ENCODE results near the gene SCN1B. TPM values are rescaled to one million over a fixed set of nuclear protein-coding genes. Genes with fewer than 3 reads are reported as not detected.

Gene SCN1B
- total RNA-seq, 2 donors from 2014 or later, result 1.4 to 1.5 TPM

DNA sequence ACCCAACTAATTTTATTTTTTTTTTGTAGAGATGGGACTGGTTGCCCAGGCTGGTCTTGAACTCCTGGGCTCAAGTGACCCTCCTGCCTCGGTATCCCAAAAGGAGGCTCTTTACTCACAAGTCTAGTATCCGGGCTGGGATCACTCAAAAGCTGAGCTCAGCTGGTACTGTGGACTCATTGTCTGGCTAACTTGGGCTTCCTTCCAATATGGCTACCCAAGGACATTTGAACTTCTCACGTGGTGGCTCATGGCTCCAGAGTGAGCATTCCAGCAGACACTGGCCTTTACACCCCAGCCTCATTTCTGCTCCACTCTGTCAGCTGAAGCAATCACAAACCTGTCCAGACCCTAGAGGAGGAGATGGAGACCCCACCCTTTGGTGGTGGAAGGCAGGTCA, 40.2 kb downstream of the SCN1B start:
- no peaks in the 10 kb centered on the region for H3K36me3 Mint-ChIP-seq (ENCODE audit: low read depth)
- TF ChIP-seq, protein P1, sequence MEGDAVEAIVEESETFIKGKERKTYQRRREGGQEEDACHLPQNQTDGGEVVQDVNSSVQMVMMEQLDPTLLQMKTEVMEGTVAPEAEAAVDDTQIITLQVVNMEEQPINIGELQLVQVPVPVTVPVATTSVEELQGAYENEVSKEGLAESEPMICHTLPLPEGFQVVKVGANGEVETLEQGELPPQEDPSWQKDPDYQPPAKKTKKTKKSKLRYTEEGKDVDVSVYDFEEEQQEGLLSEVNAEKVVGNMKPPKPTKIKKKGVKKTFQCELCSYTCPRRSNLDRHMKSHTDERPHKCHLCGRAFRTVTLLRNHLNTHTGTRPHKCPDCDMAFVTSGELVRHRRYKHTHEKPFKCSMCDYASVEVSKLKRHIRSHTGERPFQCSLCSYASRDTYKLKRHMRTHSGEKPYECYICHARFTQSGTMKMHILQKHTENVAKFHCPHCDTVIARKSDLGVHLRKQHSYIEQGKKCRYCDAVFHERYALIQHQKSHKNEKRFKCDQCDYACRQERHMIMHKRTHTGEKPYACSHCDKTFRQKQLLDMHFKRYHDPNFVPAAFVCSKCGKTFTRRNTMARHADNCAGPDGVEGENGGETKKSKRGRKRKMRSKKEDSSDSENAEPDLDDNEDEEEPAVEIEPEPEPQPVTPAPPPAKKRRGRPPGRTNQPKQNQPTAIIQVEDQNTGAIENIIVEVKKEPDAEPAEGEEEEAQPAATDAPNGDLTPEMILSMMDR (conservative IDR thresholded peaks at IDR 0.05), result no peak
- Histone ChIP-seq H3K27ac (ENCODE audit: low read depth, low read length) (no peak overlapping the region), H3K4me3 (ENCODE audit: low read length) (no peak overlapping the region), H3K4me1 (ENCODE audit: control insufficient read depth, insufficient read depth, low read length) (no peaks in the 10 kb centered on the region), H3K9ac (ENCODE audit: extremely low read depth, low read length, poor library complexity, severe bottlenecking) (no peak overlapping the region), H3K9me3 (ENCODE audit: control insufficient read depth, low read length) (peaks cover 7% of the 10 kb centered on the region), H3K27me3 (ENCODE audit: control insufficient read depth, insufficient read depth, low read length, poor library complexity, severe bottlenecking) (no peaks in the 10 kb centered on the region), H3K36me3 (ENCODE audit: control insufficient read depth, insufficient read depth, low read length) (no peaks in the 10 kb centered on the region)
- no peak for DNase-seq
- peaks cover 7% of the 10 kb centered on the region for H3K4me1 Mint-ChIP-seq
- peaks cover 5% of the 10 kb centered on the region for H3K9me3 Mint-ChIP-seq
- H3K27ac Mint-ChIP-seq, result no peak overlapping the region
- 90 to 91% methylated on average over 3 of the region's 3 CpGs for WGBS, 2 experiments (ENCODE audit: insufficient coverage in 1 of 2, insufficient read length in 1 of 2)
- H3K27me3 Mint-ChIP-seq (ENCODE audit: insufficient read depth), result no peaks in the 10 kb centered on the region
- no peak overlapping the region for H3K4me3 Mint-ChIP-seq

DNA sequence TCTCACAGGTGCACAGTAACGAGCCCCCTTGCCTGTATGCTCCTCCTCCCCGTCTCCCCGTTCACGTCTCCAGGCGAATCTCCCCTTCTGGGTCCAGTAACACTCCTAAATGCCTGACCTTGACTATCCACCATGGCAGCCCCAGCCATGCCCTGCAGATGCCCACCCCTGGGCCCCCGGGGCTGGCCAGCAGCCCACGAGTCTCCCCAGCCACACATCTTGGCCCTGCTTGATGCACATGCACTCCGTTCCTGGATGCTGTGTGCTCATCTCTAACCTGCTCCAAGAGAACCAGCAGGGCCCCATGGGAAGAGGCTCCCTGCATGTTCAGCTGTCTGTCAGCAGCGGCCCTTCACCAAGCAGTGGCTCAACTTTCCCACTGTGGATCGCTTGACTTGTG, 43.2 kb downstream of the SCN1B start:
- H3K4me3 Mint-ChIP-seq, result no peak overlapping the region

DNA sequence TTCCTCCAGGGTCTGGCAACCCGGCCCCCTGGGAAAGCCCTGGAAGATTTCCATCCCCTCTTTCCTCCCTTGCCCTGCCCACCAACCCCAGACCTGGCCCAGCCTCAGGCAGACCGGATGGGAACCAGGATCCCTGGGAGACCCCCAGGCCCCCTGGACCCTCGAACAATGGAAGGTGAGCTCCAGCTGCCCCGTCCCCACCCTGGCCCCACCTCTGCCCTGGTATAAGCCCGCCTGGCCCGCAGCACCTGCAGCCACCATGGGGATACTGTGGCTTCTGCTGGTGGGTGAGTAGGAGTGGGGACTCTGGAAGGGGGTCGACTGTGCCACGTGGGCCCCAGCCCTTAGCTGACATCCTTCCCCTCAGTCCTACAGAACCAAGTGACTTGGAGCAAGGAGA, 43.7 kb downstream of the SCN1B start:
- 75% methylated on average over 8 of the region's 8 CpGs; no CpG with 5 or more reads in 1 of the 2 experiments for WGBS, 2 experiments (ENCODE audit: insufficient coverage in 1 of 2, insufficient read length in 1 of 2)
- Mint-ChIP-seq H3K9me3 (peaks cover 3% of the 10 kb centered on the region), H3K36me3 (ENCODE audit: low read depth) (no peaks in the 10 kb centered on the region), H3K27me3 (ENCODE audit: insufficient read depth) (no peaks in the 10 kb centered on the region), H3K4me1 (no peaks in the 10 kb centered on the region), H3K27ac (no peak overlapping the region), H3K4me3 (no peak overlapping the region)
- Histone ChIP-seq H3K36me3 (ENCODE audit: control insufficient read depth, insufficient read depth, low read length) (no peaks in the 10 kb centered on the region), H3K27ac (ENCODE audit: low read depth, low read length) (no peak overlapping the region), H3K4me3 (ENCODE audit: low read length) (no peak overlapping the region), H3K9me3 (ENCODE audit: control insufficient read depth, low read length) (peaks cover 7% of the 10 kb centered on the region), H3K9ac (ENCODE audit: extremely low read depth, low read length, poor library complexity, severe bottlenecking) (no peak overlapping the region), H3K27me3 (ENCODE audit: control insufficient read depth, insufficient read depth, low read length, poor library complexity, severe bottlenecking) (no peaks in the 10 kb centered on the region), H3K4me1 (ENCODE audit: control insufficient read depth, insufficient read depth, low read length) (no peaks in the 10 kb centered on the region)
- TF ChIP-seq, protein P1 (conservative IDR thresholded peaks at IDR 0.05), result no peak
- no peak for DNase-seq

More for the DNA sequence above, 43.2 kb downstream of the SCN1B start:
- Mint-ChIP-seq H3K36me3 (ENCODE audit: low read depth) (no peaks in the 10 kb centered on the region), H3K27ac (peak overlapping the region; percentile 39), H3K4me1 (peaks cover 3% of the 10 kb centered on the region), H3K9me3 (peaks cover 3% of the 10 kb centered on the region), H3K27me3 (ENCODE audit: insufficient read depth) (no peaks in the 10 kb centered on the region)
- peaks cover 7% of the 10 kb centered on the region for H3K9me3 ChIP-seq (ENCODE audit: control insufficient read depth, low read length)
- no peaks in the 10 kb centered on the region for H3K27me3 ChIP-seq (ENCODE audit: control insufficient read depth, insufficient read depth, low read length, poor library complexity, severe bottlenecking)
- H3K9ac ChIP-seq (ENCODE audit: extremely low read depth, low read length, poor library complexity, severe bottlenecking), result no peak overlapping the region
- H3K4me1 ChIP-seq (ENCODE audit: control insufficient read depth, insufficient read depth, low read length), result no peaks in the 10 kb centered on the region
- H3K36me3 ChIP-seq (ENCODE audit: control insufficient read depth, insufficient read depth, low read length), result no peaks in the 10 kb centered on the region
- WGBS, 2 experiments (ENCODE audit: insufficient coverage in 1 of 2, insufficient read length in 1 of 2), result 92 to 100% methylated on average over 7 to 10 of the region's 10 CpGs
- no peak overlapping the region for H3K27ac ChIP-seq (ENCODE audit: low read depth, low read length)
- no peak overlapping the region for H3K4me3 ChIP-seq (ENCODE audit: low read length)
- TF ChIP-seq, protein P1 (conservative IDR thresholded peaks at IDR 0.05), result no peak
- no peak for DNase-seq

Measured in endodermal cell (in vitro differentiated cells).